SKM-1 treated with dmso at 0.1 percent for 144 hours (cell line): ENCODE data around the gene RAI1.
"Not testable (repeated sequence)": the region's sequence is repeated elsewhere in the genome, so short reads cannot be mapped to it uniquely, and the experiment has no call there.

Source experiments
- DNase-seq: peaks from one replicate; lab custom pipeline; 2025; ENCODE audit not compliant: unreplicated experiment; lab: John Stamatoyannopoulos, UW

Gene RAI1

DNA sequence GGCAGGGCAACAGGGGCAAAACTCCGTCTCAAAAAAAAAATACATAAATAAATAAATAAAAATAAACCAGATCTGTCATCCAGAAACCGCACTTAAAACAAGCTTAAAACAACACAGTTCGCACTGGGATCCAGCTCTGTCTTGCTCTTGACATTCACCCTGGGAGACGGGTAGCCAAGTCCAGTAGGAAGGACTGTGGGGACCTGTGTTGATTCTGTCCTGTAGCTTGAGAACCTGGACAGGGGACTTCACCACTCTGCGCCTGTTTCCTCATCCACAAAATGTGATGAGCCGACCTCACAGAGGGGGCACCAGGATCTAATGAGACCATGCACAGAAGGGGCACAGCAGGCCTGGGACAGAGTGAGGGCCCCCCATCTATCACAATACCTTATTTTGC is 1.5 kb upstream of the RAI1 start:
- DNase-seq = no peak

DNA sequence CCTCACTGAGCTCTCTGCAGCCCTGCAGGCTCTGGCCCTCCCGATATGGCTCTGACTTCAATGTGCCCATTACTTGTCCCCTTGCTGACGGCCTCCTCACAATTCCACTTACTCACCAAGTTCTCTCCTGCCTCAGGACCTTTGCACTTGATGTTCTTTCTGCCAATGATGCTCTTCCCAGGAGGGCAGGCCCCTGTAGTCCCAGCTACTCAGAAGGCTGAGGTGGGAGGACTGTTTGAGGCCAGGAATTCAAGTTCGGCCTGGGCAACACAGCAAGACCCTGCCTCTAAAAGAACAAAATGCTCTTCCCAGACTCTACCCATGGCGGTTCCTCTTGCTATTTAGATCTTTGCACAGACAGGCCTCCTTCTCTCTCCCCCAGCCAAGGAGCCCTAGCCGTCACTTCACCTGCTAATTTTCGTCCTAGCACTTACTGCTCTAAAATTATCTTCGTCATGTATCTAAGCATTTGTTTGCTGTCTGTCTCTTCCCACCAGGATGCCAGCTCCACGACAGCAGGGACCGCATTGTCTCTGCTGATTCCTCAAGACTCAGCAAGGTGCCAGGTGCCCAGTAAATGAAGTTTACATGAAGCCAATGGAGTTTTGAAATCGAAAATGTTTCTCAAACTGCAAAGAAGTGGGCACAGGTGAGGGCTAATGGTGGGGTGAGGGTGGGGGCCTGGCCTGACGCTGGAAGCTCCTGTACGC is 626 bp upstream of the RAI1 start:
- no peak for DNase-seq

DNA sequence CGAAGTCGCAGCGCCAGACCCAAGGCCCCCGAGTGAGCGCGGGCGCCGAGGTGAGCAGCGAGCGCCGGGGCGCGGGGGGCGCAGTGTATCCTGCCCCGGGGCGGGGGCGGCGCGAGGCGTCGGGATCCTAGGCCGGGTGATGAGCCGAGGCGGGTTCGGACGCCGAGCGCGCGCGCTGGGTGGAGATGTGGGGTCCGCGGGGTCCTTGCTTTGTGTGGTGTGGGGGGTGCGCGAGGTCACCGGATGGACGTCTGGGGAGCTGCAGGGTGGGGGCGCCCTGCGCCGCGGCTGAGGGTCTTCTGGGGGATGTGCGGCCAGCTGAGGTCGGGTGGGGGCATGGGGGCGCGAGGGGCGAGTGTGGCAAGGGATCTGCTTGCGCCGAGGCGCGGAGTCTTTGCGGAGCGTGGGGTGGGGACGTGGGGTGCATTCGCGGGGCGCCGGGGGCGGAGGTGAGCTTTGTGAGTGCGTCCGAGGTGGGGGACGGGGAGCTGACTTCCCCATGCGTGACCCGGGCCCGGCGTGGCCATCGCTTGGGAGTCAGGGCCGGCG is 560 bp downstream of the RAI1 start:
- DNase-seq = no peak

DNA sequence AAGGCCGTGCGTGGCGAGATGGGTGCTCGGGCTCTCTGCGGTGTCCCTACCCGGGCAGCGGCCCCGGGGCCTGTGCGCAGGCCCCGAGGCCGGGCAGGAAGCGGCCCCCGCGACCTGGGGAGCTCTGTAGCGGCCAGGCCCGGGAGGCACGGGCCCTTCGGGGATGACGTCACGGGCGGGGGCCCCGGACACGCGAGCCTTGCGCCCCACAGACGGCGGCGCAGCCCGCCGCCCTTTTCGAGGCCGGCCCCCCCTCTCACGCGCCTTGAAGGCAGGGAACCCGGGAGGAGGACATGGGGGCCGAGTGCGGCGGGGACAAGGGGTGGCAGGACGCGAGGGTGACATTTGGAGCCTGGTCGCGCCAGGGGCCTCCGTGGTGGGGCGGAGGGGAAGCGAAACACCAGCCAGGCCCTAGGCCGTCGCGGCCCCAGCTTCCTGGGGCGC is 1.1 kb downstream of the RAI1 start:
- DNase-seq = no peak

DNA sequence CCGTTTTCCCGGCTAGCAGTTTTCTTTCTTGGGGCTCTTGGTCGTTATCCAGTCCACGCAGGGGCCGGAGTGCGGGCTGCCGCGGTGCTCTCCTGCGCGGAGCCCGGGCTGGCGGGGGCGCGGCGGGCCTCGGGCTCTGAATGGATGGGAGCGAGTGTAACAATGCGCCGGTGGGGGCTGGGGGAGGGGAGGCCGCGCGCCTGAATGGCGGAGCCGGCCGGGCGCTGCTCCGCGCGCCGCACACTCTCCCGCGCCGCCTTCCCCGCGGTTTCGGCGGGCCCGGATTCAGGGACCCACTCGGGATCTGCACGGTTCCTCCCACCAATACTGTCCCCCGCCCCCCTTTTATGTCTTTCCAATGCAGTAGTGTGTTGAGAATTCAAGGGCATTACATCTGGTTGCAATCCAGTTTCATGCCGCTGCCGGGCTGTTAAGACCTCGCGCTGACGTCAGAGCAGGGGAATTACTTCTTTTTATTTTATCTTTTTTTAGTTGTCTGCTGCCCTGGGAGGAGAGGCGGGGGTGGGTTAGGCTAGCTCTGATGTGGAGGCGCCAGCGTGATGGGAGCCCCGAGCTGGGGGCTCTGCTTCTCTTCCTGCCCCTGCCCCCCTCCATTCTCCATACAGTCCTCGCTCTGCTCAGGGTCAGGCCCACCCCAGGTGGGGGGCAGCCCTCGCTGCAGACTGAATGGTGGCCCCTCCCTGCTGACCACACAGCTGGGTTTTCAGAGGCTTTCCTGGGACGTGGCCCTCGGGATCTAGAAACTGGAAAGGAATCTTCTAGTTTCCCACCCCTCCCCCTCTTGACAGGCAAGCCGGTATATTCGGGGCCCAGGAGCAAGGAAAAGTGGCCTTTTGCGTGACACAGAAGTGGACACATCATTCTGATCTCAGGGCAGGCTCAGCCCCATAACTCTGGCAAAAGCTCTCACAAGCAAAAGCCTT is 1.8 kb downstream of the RAI1 start:
- no peak for DNase-seq

DNA sequence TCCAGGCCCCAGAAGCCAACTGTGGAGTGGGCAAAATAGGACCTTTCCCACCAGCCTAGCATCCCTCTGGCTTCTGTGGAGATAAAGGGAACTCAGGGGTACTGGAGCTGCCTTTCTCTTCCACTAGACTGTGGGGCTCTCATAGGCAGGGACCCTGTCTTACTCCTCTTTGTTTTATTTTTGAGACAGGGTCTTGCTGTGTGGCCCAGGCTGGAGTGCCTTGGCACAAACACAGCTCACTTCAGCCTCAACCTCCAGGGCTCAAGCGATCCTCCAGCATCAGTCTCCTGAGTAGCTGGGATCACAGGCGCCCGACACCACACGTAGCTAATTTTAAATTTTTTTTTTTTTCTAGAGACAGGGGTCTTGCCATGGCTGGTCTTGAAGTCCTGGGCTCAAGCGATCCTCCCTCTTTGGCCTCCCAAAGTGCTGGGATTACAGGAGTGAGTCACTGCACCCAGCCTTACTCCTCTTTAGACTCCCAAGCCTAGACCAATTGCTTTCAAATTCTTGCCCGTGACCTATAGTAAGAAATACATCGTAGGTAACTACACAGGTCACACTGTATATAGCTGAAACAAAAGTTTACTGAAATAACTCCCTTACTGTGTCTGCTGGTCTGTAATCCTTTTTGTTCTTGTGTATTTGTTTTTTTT is 2.6 kb downstream of the RAI1 start:
- DNase-seq = no peak

DNA sequence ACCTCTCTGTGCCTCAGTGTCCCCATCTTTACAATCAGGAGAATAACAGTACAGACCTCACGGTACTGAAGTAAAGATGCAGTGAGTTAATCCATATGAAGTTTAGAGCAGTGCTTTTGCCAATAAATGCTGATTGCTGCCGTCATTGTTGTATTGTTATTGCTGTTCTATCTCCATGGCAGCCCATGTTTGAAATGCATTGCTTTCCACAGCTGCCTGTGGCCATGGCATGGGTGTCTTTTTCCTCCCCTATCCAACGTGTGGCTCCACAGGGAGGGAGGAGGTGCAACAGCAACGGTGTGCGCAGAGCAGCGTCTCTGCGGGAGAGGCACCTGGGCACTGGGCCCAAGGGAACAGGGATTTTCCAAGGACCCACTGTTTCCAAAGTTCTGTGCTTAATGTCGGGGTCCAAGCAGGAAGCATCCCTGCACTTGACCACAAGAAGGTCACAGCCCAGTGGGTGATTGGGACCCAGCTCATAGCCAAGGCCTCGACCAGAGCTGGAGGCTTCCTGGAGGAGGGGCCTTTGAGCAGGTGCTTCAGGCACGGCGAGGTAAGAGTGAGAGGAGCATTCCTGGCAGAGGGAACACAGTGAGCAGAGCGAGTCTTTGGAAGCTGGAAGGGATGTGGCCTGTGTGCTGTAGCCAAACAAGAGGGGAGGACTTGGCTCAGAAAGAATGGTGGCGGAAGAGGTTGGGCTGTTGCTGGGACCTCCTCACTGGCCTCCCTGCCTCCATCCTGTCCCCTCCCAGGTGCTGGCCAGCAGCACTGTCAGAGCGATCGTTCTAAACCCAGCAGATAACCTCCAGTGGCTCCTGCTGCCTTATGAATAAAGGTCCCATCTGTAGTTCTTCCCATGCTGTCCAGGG is 3.9 kb downstream of the RAI1 start:
- DNase-seq = no peak

DNA sequence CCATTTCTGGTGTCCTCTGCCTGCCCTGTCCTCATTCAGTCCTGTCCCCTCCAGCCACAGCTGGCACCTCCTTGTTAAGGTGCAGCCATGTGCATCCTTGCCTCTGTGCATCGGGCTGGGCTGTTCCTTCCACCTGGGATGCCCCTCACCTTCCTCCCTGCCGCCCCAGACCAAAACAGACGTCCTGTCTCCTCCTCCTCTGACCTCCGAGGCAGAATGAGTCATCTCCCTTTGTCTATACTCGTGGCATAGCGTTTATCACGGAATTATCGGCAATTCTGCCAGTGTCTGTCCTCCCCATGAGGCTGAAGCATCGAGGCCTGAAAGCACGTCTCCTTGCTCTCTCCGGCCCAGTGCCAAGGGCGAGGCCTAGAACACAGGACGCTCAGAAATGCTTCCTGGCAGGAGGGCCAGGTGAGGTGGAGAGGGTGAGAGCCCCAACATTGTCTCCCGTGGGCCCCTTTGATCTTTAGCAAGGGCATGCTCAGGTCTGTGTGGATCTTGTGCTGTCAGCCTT is 4.6 kb downstream of the RAI1 start:
- no peak for DNase-seq

DNA sequence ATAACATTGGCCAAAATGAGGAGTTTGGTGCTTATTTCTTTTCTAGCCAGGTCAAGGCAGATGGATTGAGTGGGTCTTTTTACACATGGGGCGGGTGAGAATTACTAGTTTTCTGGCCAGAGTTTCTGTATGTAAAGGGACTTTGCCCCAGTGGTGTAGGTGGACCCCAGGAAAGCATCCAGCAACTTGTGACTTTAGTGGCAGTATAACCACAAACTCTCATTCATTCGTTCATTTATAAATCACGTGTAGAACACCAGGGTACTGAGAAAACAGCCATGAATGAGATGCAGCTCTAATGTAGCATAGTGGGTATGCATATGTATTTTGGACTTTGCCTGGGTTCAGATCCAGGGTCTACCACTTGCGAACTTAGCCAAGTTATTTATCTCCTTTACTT is 8.1 kb downstream of the RAI1 start:
- no peak for DNase-seq

DNA sequence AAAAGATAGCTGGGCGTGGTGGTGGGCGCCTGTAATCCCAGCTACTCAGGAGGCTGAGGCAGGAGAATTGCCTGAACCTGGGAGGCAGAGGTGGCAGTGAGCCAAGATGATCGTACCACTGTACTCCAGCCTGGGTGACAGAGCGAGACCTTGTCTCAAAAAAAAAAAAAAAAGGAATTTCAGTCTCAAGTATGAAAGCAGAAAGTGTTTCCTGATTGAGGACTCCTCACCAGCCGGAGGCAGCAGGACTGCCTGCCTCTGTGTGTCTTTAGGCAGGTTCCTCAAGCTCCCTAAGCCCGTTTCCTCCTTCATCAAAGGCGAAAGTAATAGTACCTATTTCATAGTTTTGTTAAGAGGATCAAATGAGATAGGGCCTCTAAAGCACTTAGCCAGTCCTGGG is 9.0 kb downstream of the RAI1 start:
- DNase-seq = not testable (repeated sequence)

DNA sequence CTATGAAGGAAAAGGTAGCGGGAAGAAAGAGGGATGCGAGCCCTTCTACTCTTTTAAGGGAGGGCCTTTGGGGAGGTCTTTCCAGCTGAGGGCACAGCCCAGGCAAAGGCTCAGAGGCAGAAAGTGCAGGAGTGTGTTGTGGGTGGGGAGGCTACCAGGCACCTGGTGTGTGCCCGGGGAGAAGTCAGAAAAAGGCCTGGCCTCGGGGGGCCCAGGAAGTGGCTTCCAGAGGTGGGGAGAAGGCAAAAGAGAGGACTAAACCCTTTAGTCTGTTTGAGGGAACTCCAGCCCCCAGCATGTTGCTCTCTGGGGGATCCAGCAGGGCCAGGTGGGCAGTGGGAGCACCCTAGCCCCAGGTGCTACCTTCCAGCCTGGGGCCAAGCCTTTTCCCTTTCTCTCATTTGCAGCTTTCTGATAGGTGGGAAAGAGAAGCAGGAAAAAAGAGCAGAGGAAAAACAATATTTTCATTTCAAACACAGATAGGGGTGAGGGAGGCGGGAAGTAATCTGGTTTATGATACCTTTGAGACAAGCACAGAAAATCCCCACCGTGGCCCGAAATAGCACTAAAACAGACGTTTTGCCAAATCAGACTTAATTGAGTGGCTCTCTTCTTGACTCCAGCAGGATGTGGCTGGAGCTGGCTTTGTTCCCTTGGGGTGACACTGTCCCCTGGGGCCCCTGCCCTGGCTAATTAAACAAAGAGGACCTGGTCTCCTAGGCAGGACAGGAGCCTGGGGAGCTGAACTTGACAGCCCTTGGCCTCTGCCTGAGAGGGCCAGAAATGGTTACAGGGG is 10.4 kb downstream of the RAI1 start:
- DNase-seq = no peak

DNA sequence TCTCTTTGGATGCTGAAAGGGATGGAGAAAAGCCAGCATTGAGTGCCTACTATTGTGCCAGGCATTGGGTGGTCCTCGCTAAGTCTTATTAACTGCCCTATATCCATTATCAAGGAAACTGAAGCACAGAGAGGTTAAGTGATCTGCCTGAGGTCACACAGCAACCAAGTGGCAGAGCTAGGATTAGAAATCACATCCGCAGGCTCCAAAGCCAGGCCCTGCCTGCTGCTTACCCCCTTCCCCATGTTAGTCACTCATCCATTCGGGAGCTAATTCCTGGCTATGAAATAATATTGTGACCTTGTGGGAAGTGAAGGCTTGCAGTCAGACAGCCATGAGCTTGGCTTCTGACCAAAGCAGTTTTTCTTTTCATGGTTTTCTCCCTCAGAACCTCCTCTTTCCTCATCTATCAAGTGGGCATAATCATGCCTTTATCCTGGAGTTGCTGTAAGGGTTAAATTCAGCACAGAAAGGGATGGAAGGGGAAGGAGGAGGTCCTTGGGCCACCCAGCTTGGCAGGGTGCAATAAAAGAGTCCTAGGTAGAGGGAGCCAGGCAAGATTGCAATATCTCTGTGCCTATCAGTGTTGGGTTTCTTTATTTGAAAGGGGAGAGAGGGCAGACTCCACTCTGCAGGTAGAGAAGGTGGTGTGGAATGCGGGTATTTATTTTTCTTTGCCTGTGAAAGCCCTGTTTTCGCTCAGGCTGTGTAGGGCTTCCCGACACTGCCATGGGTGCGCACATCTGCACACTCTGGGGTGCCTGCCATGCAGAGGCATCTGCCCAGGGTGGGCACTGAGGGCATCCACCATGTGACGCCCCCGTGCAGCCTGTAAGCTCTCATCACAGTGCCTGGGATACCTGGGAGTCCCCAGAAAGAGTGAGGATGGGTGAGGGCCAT is 11.3 kb downstream of the RAI1 start:
- DNase-seq = no peak

DNA sequence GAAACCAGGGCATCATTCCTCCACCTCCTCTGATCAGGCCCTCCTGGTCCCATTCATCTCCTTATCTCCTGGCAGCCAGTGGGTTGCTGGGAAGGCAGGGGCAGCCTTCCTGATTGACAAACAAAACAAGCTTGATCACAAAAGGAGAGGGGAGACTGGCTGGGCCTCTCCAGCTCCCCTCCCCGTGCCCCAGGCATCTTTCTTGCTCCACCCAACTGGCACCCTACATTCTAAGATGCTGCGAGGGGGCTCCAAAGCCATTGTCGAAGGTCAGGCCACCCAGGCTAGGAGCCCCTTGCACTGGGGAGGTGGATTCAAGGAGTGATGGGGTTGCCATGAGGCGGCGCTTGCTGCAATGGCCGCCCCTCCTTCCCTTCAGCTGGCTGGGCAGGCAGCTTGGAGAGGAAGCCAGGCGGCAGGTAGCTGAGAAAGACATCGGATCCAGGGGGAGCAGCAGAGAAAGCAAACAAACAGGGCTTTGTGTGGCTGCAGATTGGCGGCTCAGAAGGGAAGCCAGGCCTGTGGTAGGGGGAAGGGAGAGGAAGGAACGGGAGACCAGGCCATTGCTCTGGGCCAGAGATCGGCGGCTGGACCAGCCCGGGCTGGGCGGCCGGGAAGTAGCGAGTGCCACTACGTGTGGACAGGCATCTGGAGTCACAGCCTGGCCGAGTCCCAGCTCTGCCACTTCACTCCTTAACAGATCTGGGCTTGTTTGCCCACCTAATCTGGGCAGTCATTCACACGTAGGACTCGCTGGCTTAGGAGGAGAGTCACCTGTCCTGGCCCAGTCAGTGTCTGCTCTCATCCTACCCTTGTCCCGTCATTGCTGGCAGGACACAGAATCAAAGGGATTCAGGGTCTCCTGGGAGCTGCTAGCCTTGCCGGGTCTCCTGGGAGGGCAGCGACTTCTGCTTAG is 12.3 kb downstream of the RAI1 start:
- DNase-seq = no peak

DNA sequence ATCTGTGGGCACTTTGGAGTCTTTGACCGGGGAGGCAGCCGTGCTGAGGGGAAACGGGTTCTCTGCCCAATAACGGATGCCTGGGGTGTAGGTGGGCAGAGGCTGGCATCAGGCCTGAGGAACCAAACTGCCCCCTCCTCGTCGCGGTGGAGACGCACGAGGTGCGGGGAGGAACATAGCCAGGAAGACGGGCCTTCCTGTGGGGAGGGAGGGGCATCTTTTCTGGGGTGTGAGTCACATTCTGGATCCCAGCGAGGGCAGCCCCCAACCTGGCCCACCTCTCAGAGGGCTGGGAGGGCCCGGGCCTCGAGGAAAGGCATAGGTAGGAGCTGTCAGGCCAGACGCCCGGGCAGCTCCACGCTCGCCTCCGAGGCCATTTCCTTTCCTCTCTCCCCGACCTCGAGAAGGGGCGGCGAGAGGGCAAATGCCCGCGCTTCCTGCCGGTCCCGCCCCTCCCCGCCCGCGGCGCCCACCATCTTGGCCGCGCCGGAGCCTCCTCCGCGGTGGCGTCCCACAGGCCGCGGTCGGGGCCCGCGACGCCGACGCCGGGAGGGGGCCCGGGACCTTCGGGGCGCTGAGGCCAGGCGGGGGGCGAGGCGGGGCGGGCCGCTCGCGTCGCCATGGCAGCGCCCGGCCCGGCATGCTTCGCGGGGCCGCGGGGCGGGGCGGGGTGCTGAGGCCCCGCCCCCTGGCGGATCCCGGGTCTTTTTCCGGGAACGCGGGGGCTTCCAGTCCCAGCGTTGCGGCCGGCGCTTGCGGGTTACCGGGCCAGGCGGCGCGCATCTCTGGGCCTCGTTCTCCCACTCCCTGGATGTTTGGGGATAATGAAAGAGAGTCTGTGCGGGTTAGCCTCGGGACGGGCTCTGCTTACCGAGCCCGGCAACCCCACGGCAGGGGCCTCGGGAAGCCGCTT is 13.2 kb downstream of the RAI1 start:
- DNase-seq = peak; percentile 38

DNA sequence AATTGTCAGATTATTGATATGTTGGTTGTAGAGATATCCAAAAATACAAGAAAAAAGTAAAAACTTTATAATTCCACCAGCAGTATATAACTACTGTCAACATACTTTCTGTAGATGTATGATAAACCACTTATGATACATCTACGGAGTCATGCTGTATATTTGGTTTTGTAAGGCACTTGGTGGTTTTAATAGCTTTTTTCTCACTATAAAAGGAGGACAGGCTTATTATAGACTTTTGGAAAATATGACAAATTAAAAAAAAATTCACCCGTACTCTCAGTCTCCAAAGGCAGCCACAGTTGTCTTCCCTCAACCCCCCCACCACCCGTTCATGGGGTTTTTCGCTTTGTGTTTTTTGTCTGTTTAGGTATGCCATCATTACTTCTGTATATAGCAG is 14.8 kb downstream of the RAI1 start:
- DNase-seq = no peak

DNA sequence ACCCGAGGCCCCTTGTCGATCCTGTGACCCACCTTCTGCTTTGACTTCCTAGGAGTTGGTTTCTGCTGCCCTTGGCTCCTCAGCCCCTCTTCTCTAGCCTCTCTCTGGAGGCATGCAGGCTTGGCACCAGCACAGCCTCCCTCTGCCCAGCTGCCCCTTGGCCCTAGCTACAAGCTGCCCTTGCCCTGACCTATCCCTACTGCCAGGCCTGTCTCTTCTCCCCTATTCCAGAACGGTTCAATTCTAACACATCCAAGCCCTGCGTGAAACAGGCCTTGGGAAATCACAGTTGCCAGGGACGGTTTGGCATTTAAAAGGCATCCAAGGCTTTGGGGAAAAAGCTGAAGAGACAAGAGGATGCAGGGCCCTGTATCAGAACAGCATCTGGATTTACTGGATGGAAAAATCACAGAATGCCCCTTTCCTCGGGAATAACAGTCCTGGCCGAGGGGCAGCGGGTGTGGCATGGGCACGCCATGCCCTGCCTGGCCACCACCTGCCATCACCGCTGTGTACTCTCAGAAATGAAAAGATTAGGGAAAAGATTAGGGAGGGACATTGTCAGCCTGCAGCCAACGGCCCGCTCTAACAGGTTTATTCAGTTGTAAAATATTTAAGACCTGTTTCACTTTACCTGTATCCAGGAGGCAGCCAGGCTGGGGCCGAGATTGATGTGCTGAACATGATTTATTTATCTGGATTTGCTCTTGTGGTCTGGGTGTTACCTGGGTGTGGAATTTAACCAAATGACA is 15.8 kb downstream of the RAI1 start:
- no peak for DNase-seq
